Nephron (organoid): ENCODE measurements around the gene SMIM26.

Source experiments
- H3K27ac Mint-ChIP-seq, 3 experiments: 2 replicates each; pipeline ENCODE4 v1.8.0; 2020; ENCODE audit warnings: mixed read lengths in 3 of 3, mild to moderate bottlenecking in 2 of 3, moderate library complexity in 1 of 3
- H3K27me3 Mint-ChIP-seq: 2 replicates; pipeline ENCODE4 v1.8.0; 2021; ENCODE audit warnings: low read depth, mild to moderate bottlenecking, moderate library complexity, mixed read lengths
- H3K36me3 Mint-ChIP-seq: 2 replicates; pipeline ENCODE4 v1.8.0; 2020; ENCODE audit warnings: low read depth, mixed read lengths
- H3K4me1 Mint-ChIP-seq: 2 replicates; pipeline ENCODE4 v1.8.0; 2020; ENCODE audit warnings: mixed read lengths
- H3K4me3 Mint-ChIP-seq, 3 experiments: 2 replicates each; pipeline ENCODE4 v1.8.0; 2020; ENCODE audit warnings: mild to moderate bottlenecking in 3 of 3, mixed read lengths in 3 of 3, moderate library complexity in 2 of 3
- H3K9me3 Mint-ChIP-seq: 2 replicates; pipeline ENCODE4 v1.8.0; 2020; ENCODE audit warnings: mixed read lengths
- TF ChIP-seq, protein P1 (sequence below), 3 experiments: fragments of 200-600 bp; sonication (generic); IDR thresholded peaks; one replicate each; pipeline ENCODE4 v1.5.0; 2021; ENCODE audit warnings: antibody characterized with exemption in 3 of 3; ENCODE audit not compliant: unreplicated experiment in 3 of 3

The SMIM26 gene

DNA sequence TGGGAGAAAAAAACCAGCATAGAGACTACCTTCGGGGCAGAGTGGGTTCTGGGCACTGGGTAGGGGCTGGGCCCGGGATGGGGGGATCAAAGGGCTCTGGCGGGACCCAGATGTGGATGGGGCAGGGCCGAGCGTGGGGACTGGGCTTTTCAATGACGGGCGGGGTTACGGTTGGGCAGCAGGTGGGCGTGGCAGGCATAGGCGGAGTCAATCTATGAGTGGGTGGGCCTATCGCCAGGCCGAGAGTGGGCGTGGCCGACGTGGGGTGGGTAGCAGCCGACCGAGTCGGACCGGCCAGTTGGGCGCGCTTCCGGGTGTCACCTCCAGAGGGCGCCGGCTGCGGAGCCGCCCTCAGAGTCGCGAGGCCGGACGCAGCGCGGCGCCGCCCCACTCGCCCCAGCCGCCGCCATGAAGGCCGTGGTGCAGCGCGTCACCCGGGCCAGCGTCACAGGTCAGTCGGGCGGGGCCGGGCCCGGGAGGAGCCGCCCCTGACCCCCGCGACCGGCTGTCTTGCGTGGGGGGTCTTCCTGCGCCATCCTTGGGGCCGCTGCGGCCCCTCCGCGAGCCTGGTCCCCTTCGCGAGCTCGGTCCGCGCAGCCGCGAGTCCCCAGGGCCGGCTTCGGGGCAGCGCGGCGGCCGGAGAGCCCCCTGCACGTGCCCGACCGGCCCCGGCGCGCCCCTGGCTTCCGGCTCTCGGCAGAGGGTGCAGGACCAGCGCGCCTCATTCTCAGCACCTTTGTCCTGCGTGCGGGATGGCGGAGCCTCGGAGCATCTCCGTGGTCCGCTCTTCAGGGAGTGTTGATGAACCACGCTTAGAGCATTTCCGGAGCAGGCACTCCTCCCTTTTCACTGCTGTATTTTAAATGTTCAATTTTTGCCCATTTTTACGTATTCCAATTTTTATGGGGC, 20.7 kb downstream of the SMIM26 start, which contains the start of gene DTD1:
Gene DTD1 (plus strand): TSS at position 390 of the 909 bp plus-strand sequence. CDS start 19 bp downstream, at position 409.
- no peaks in the 10 kb centered on the region for H3K9me3 Mint-ChIP-seq
- TF ChIP-seq, protein P1, sequence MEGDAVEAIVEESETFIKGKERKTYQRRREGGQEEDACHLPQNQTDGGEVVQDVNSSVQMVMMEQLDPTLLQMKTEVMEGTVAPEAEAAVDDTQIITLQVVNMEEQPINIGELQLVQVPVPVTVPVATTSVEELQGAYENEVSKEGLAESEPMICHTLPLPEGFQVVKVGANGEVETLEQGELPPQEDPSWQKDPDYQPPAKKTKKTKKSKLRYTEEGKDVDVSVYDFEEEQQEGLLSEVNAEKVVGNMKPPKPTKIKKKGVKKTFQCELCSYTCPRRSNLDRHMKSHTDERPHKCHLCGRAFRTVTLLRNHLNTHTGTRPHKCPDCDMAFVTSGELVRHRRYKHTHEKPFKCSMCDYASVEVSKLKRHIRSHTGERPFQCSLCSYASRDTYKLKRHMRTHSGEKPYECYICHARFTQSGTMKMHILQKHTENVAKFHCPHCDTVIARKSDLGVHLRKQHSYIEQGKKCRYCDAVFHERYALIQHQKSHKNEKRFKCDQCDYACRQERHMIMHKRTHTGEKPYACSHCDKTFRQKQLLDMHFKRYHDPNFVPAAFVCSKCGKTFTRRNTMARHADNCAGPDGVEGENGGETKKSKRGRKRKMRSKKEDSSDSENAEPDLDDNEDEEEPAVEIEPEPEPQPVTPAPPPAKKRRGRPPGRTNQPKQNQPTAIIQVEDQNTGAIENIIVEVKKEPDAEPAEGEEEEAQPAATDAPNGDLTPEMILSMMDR (IDR thresholded peaks at IDR 0.05; ENCODE audit: unreplicated experiment in 3 of 3), result peak; percentile 71 to 84 (median 77)
- H3K4me1 Mint-ChIP-seq, result peaks cover 5% of the 10 kb centered on the region
- no peaks in the 10 kb centered on the region for H3K27me3 Mint-ChIP-seq
- H3K4me3 Mint-ChIP-seq, result peak within 1 kb of the TSS; percentile 89 to 93 (median 91)
- H3K36me3 Mint-ChIP-seq, result no peaks in the 10 kb centered on the region
- H3K27ac Mint-ChIP-seq, result peak within 1 kb of the TSS in 2 of 3 experiments; percentile 24 to 51

DNA sequence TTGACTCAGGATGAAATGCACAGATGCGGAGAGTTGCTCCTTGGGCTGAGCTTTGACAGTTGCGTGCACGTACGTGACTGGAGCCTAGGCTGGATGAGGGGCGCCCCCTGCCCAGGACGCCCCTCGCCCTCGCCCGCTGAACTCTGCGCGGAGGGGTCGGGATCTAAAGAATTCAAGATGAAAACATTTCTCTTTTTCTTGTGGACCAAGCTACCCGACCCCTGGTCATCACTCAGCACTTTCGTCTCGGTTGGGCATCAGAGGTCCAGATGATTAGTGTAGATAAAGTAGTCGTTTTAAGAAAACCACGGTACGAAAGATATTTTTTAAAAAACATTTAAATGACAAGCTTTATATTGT, 21.3 kb downstream of the SMIM26 start:
- no peaks in the 10 kb centered on the region for H3K9me3 Mint-ChIP-seq
- peak overlapping the region; percentile 89 to 93 (median 91) for H3K4me3 Mint-ChIP-seq
- TF ChIP-seq, protein P1 (IDR thresholded peaks at IDR 0.05; ENCODE audit: unreplicated experiment in 3 of 3), result no peak
- H3K27ac Mint-ChIP-seq, result peak overlapping the region in 2 of 3 experiments; percentile 24 to 51
- H3K36me3 Mint-ChIP-seq, result no peaks in the 10 kb centered on the region
- no peaks in the 10 kb centered on the region for H3K27me3 Mint-ChIP-seq
- peaks cover 5% of the 10 kb centered on the region for H3K4me1 Mint-ChIP-seq

DNA sequence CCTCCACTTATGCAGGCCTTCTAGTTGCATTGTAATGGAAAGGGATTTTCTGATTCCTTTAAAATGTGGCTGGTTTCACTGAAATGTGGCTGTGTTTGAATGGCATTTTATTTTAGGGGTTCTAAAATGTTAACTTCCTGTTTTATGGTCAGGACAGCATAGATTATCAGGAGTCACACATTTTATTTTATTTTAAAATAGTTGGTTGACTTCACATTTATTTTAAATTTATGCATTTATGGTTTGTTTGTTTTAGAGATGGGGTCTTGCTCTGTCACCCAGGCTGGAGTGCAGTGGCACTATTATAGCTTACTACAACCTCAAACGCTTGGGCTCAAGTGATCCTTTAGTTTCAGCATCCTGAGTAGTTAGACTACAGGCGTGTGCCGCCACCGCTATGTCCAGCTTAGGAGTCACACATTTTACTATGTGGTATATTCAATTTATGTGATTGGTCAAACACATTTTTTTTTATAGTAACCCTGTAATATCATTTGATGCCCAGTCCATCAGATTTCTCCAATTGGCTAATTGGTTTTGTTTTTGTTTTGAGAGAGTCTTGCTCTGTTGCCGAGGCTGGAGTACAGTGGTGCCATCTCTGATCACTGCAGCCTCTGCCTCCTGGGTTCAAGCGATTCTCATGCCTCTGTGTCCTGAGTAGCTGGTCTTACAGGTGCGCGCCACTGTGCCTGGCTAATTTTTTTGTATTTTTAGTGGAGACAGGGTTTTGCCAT, 22.9 kb downstream of the SMIM26 start:
- H3K27ac Mint-ChIP-seq, result no peak overlapping the region
- H3K9me3 Mint-ChIP-seq, result no peaks in the 10 kb centered on the region
- TF ChIP-seq, protein P1 (IDR thresholded peaks at IDR 0.05; ENCODE audit: unreplicated experiment in 3 of 3), result no peak
- peaks cover 3% of the 10 kb centered on the region for H3K36me3 Mint-ChIP-seq
- peak overlapping the region; percentile 89 to 93 (median 91) for H3K4me3 Mint-ChIP-seq
- H3K27me3 Mint-ChIP-seq, result no peaks in the 10 kb centered on the region
- H3K4me1 Mint-ChIP-seq, result peaks cover 5% of the 10 kb centered on the region

DNA sequence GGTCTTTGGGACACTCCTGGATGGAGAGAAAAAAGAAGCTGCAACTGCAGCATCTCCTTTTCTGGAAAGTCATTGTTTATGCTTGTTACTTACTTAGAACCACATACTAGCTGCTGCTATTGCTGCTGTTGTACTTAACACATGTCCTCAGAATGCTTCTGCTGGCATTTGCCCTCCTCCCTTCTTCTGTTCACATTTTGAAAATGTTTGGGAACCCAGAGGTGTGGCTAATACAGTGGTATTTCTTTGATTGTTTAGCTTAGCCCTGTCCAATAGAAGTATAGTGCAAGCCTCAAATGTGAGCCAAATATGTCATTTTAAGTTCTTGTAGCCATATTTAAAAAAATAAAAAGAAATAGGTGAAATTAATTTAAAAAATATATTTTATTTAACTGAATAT, 29.0 kb downstream of the SMIM26 start:
- TF ChIP-seq, protein P1 (IDR thresholded peaks at IDR 0.05; ENCODE audit: unreplicated experiment in 3 of 3), result no peak
- Mint-ChIP-seq H3K4me3 (no peak overlapping the region), H3K9me3 (peaks cover 10% of the 10 kb centered on the region), H3K27me3 (no peaks in the 10 kb centered on the region), H3K4me1 (no peaks in the 10 kb centered on the region), H3K36me3 (peaks cover 39% of the 10 kb centered on the region), H3K27ac (no peak overlapping the region)

DNA sequence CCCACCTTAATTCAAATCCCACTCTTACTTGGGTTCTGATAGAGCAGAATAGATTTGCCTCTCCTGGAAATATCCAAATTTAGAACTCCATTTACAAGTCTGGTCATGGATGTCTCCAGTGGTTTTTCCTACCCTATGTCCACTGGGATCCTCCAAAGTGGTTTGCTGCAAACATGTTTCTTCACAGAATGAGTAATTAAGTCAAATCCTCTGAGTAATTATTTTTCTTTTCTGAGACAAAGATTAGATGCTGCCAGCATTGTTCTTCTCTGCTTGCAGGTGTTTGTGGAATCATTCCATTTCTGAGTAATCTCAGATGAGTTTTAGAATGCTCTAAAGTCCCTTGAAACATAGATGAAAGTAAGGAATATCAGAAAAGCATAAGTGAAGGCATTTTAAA, 42.5 kb downstream of the SMIM26 start:
- TF ChIP-seq, protein P1 (IDR thresholded peaks at IDR 0.05; ENCODE audit: unreplicated experiment in 3 of 3), result no peak

More for the DNA sequence above, 42.5 kb downstream of the SMIM26 start:
- peaks cover 4% of the 10 kb centered on the region for H3K27me3 Mint-ChIP-seq
- peaks cover 13% of the 10 kb centered on the region for H3K36me3 Mint-ChIP-seq
- no peak overlapping the region for H3K27ac Mint-ChIP-seq
- H3K4me3 Mint-ChIP-seq, result no peak overlapping the region
- peaks cover 4% of the 10 kb centered on the region for H3K9me3 Mint-ChIP-seq
- H3K4me1 Mint-ChIP-seq, result no peaks in the 10 kb centered on the region
